ENCODE results near the gene A1BG. TPM values are rescaled to one million over a fixed set of nuclear protein-coding genes. Genes with fewer than 3 reads are reported as not detected.

Gene A1BG
- total and polyA plus RNA-seq, 2 of the 13 experiments (the other 11 are each of a cell fraction or from before 2014, with no cell fraction given) = 14.7 to 41.4 TPM

- DNase-seq (ENCODE audit: low spot score) = no peak
- H3K79me2 ChIP-seq (ENCODE audit: insufficient read depth, low read length) = no peaks in the 10 kb centered on the region
- no peak overlapping the region for H3K4me3 ChIP-seq (replicated peaks in 1 of 3; ENCODE audit: insufficient read depth in 1 of 3, low read depth in 2 of 3, low read length in 3 of 3)
- H3K36me3 ChIP-seq (replicated peaks in 1 of 2; ENCODE audit: control insufficient read depth in 1 of 2, insufficient read depth in 2 of 2, low read length in 2 of 2) = no peaks in the 10 kb centered on the region
- BruUV-seq (replicated peaks) = no TSS peak
- no peak overlapping the region for H3K9ac ChIP-seq (ENCODE audit: insufficient read depth, low read depth, low read length)
- ChIA-PET CTCF (ENCODE audit: low intra/inter-chr PET ratio, low total read pairs) (interaction anchor here (2.3 kb wide), 1 partner anchor 43 kb away, joined by 11 read pairs; no protein-coding TSS in a partner anchor), POLR2A (interaction anchor here (2.0 kb wide), 1 partner anchor 10 kb away, joined by 11 read pairs; the partner anchor contains the start of gene ZNF497)
- intact Hi-C loops (cut with micrococcal nuclease; ENCODE audit: unreplicated experiment) = loop anchor here (2.0 kb wide), 1 partner anchor 46 kb away; the partner anchor contains the start of gene ZSCAN22
- peak overlapping the region; percentile 29; the same call in 1 of the 2 replicates for H3K4me2 ChIP-seq (ENCODE audit: low read depth, low read length)
- no peak overlapping the region for H3K27ac ChIP-seq (ENCODE audit: extremely low read length, insufficient read depth, low read length)
- H4K20me1 ChIP-seq (ENCODE audit: insufficient read depth, low read length) = no peaks in the 10 kb centered on the region
- WGBS (ENCODE audit: low lambda C conversion rate) = 30% methylated on average over 14 of the region's 15 CpGs
- no peaks in the 10 kb centered on the region for H3K27me3 ChIP-seq (ENCODE audit: control insufficient read depth in 1 of 2, insufficient read depth in 2 of 2, low read length in 2 of 2)
- peak; percentile 54 for ATAC-seq
- H3K4me1 ChIP-seq (ENCODE audit: insufficient read depth, low read length) = peaks cover 9% of the 10 kb centered on the region
- in situ Hi-C loops (cut with HindIII; ENCODE audit: extremely low pct_ligation_motif_present, low pct_unique_long_range_greater_than_20kb) = no loop called here
- H2AFZ ChIP-seq (ENCODE audit: low read length) = no peak overlapping the region
- FAIRE-seq = peak; percentile 63
- H3K9me3 ChIP-seq (ENCODE audit: low read length) = no peaks in the 10 kb centered on the region
- TF ChIP-seq ZNF143 (CRISPR knock-in tag; IDR thresholded peaks at IDR 0.05) (no peak), THAP7 (CRISPR knock-in tag; IDR thresholded peaks at IDR 0.05) (no peak), THAP11 (CRISPR knock-in tag; IDR thresholded peaks at IDR 0.05) (0 out of 2 replicates have a peak, but pooled peaks have one; percentile 23), HNRNPLL (IDR thresholded peaks at IDR 0.05; ENCODE audit: low read depth, low read length, poor library complexity, severe bottlenecking) (no peak), ZNF362 (CRISPR knock-in tag; IDR thresholded peaks at IDR 0.05; ENCODE audit: borderline replicate concordance) (no peak), REPIN1 (CRISPR knock-in tag; IDR thresholded peaks at IDR 0.05; ENCODE audit: borderline replicate concordance, low read depth) (no peak), NR2F1 (CRISPR knock-in tag; IDR thresholded peaks at IDR 0.05) (peak in 1 of 2 experiments; percentile 76; a peak in 2 of 4 replicates), U2AF2 (IDR thresholded peaks at IDR 0.05; ENCODE audit: low read depth, low read length) (no peak), ZMYM3 (CRISPR knock-in tag; IDR thresholded peaks at IDR 0.05) (0 out of 2 replicates have a peak, but pooled peaks have one; percentile 14), ZKSCAN1 (IDR thresholded peaks at IDR 0.05; ENCODE audit: low read length) (no peak), ZNF574 (CRISPR knock-in tag; IDR thresholded peaks at IDR 0.05) (0 out of 2 replicates have a peak, but pooled peaks have one; percentile 21), FOXA1 (IDR thresholded peaks at IDR 0.05) (no peak), FOXA1 (CRISPR knock-in tag; IDR thresholded peaks at IDR 0.05) (peak; percentile 52), ZNF317 (CRISPR knock-in tag; IDR thresholded peaks at IDR 0.05) (no peak), STAG1 (CRISPR knock-in tag; IDR thresholded peaks at IDR 0.05) (peak; percentile 59), SAP130 (CRISPR knock-in tag; IDR thresholded peaks at IDR 0.05; ENCODE audit: low read depth) (peak; percentile 31; the same call in 1 of the 2 replicates), NFATC3 (CRISPR knock-in tag; IDR thresholded peaks at IDR 0.05) (no peak), RARA (CRISPR knock-in tag; IDR thresholded peaks at IDR 0.05) (peak; percentile 19; the same call in 1 of the 2 replicates)
Measured at GRCh38 chr19:58372311-58373133, 19.2 kb upstream of the A1BG start.
